Measurements from ENCODE around the gene INTS7. TPM values are rescaled to one million over a fixed set of nuclear protein-coding genes. Genes with fewer than 3 reads are reported as not detected.

The INTS7 gene
- total and polyA plus RNA-seq, 9 of the 15 experiments (the other 6 are each of a cell fraction or from before 2014, with no cell fraction given) = 27.3 to 68.4 (median 40.4) TPM

- no peak for TF ChIP-seq ETS1 (conservative IDR thresholded peaks at IDR 0.05; ENCODE audit: control insufficient read depth, low read depth, low read length)
- no peak for TF ChIP-seq MXI1 (IDR thresholded peaks at IDR 0.05; ENCODE audit: low read depth, low read length)
- no peak for TF ChIP-seq HEY1 (CRISPR knock-in tag; IDR thresholded peaks at IDR 0.05; ENCODE audit: borderline replicate concordance)
- TF ChIP-seq ZNF780A (CRISPR knock-in tag; IDR thresholded peaks at IDR 0.05) = no peak
- TF ChIP-seq POLR2AphosphoS5 (IDR thresholded peaks at IDR 0.05; ENCODE audit: control insufficient read depth, insufficient read depth, low read depth, low read length) = no peak
- no peak for TF ChIP-seq FOXK1 (CRISPR knock-in tag; IDR thresholded peaks at IDR 0.05; ENCODE audit: borderline replicate concordance)
- no peak for TF ChIP-seq RBM34 (IDR thresholded peaks at IDR 0.05; ENCODE audit: borderline replicate concordance, insufficient read depth, low read length)
- no peak for TF ChIP-seq MED1 (CRISPR knock-in tag; IDR thresholded peaks at IDR 0.05; ENCODE audit: borderline replicate concordance)
- no peak for TF ChIP-seq ZFPM2 (CRISPR knock-in tag; IDR thresholded peaks at IDR 0.05)
- no peak for TF ChIP-seq SMAD3 (CRISPR knock-in tag; conservative IDR thresholded peaks at IDR 0.05)
- TF ChIP-seq GATA2 (CRISPR knock-in tag; IDR thresholded peaks at IDR 0.05) = no peak
- TF ChIP-seq ZNF175 (CRISPR knock-in tag; IDR thresholded peaks at IDR 0.05; ENCODE audit: low read depth) = no peak
- no peak for TF ChIP-seq SMC3 (conservative IDR thresholded peaks at IDR 0.05; ENCODE audit: insufficient read depth, low read depth, low read length)
- TF ChIP-seq IRF1 (CRISPR knock-in tag; IDR thresholded peaks at IDR 0.05; ENCODE audit: borderline replicate concordance) = no peak
- no peak for TF ChIP-seq CBFA2T3 (IDR thresholded peaks at IDR 0.05)
- TF ChIP-seq TBP (optimal IDR thresholded peaks at IDR 0.05; ENCODE audit: low read depth, low read length) = no peak
- TF ChIP-seq CLOCK (CRISPR knock-in tag; IDR thresholded peaks at IDR 0.05; ENCODE audit: borderline replicate concordance) = no peak
- no peak for TF ChIP-seq NFIX (CRISPR knock-in tag; IDR thresholded peaks at IDR 0.05; ENCODE audit: low read depth)
- no peak for TF ChIP-seq HNRNPH1 (optimal IDR thresholded peaks at IDR 0.05; ENCODE audit: low read depth, low read length)
- TF ChIP-seq ZSCAN29 (IDR thresholded peaks at IDR 0.05) = no peak
- TF ChIP-seq ZC3H8 (IDR thresholded peaks at IDR 0.05) = no peak
- no peak for TF ChIP-seq SREBF1 (IDR thresholded peaks at IDR 0.05; ENCODE audit: borderline replicate concordance, low read depth, low read length)
These were observed 96.8 kb downstream of the INTS7 start (continued) for GRCh38 chr1:211938561-211938997.

All from K562 (cell line).